ENCODE measurements around the gene SLC11A1.

SLC11A1 gene, protein sequence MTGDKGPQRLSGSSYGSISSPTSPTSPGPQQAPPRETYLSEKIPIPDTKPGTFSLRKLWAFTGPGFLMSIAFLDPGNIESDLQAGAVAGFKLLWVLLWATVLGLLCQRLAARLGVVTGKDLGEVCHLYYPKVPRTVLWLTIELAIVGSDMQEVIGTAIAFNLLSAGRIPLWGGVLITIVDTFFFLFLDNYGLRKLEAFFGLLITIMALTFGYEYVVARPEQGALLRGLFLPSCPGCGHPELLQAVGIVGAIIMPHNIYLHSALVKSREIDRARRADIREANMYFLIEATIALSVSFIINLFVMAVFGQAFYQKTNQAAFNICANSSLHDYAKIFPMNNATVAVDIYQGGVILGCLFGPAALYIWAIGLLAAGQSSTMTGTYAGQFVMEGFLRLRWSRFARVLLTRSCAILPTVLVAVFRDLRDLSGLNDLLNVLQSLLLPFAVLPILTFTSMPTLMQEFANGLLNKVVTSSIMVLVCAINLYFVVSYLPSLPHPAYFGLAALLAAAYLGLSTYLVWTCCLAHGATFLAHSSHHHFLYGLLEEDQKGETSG

DNA sequence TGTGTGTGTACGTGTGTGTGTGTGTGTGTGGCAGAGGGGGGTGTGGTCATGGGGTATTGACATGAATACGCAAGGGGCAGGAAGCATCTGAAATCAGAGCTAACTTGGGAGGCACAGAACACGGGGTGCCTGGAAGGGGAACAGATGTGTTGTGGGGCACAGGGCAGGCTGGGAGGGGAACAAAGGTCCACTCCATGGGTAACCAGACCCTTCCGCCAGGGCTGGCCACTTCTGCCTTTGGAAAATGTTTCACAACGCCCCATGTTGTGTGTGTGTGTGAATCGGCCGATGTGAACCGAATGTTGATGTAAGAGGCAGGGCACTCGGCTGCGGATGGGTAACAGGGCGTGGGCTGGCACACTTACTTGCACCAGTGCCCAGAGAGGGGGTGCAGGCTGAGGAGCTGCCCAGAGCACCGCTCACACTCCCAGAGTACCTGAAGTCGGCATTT, at the start of gene SLC11A1:
Gene SLC11A1 (plus strand): TSS at position 358 of the 451 bp plus-strand sequence. CDS start 96 bp downstream, outside the sequence.
- no peak for DNase-seq

DNA sequence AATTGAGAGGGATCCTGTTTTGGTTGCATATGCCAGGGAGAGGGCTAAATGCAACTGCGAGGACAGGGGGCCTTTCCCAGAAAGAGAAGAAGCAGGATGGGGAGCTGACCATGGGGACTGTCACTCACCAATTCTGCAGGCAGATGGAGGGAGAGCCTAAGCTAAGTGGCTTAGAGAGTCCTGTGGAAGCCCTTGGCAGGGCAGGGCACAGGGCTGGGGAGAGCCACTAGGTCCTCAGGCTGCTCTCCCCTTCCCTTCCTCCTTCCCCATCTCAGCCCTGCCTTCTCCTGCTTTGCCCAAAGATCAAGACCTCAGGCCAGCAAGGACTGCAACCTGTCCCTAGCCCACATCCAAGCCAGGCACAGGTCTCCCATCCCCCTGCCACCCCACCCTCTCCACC, 49.8 kb upstream of the SLC11A1 start:
- DNase-seq = no peak

- no peak for DNase-seq
Observed at GRCh38 chr2:218332920-218333645, 49.0 kb upstream of the SLC11A1 start.

DNA sequence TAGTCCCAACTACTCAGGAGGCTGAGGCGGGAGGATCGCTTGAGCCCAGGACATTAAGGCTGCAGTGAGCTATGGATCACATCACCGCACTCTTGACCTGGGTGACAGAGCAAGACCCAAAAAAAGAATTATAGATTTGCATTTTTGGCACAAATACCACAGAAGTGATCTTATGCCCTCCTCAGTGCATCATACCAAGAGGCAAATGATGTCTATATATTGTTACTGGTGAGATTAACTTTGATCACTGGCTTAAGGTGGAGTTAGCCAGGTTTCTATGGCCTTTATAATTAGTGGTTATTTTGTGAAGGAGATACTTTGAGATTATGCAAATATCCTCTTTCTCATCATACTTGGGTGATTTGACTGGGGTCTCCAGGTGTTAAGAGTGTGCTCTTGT, 47.5 kb upstream of the SLC11A1 start:
- no peak for DNase-seq

DNA sequence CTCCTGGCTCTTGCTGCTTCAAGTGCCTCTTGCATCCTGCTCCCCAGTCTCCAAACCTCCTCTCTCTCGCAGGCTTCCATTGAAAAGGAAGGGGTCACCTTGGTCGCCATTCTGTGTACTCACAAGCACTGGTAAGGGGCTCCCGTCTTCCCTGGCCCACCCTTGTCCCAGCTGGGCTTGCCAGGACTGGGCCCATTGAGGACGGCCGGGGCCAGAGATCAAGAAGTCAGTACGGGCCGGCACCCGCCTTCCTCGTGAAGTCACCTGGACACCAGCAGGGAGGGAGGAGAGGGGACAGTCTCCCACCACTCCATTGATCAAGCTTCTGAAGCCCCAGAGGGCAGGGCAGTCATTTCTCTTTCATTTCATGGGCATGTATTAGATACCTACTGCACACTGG, 41.4 kb upstream of the SLC11A1 start:
- no peak for DNase-seq

- no peak for DNase-seq
Observed at GRCh38 chr2:218341381-218341780, 40.7 kb upstream of the SLC11A1 start.

DNA sequence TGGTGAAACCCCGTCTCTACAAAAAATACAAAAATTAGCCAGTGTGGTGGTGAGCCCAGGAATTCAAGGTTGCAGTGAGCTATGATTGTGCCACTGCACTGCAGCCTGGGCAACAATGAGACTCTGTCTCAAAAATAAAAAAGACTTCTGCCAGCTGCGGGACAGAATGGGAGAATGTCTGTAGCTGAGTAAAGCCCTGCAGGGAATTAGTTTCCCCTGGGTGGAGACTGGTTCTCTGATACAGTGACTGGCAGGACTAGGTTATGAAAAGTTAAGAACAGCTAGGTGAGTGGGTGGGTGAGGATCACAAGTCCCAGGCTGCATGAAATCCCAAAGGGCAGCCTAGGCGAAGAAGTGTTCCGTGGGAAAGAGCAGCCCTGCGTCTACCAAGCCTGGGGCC, 39.2 kb upstream of the SLC11A1 start:
- DNase-seq = no peak

- no peak for DNase-seq
Observed at GRCh38 chr2:218343591-218343990, 38.5 kb upstream of the SLC11A1 start.

DNA sequence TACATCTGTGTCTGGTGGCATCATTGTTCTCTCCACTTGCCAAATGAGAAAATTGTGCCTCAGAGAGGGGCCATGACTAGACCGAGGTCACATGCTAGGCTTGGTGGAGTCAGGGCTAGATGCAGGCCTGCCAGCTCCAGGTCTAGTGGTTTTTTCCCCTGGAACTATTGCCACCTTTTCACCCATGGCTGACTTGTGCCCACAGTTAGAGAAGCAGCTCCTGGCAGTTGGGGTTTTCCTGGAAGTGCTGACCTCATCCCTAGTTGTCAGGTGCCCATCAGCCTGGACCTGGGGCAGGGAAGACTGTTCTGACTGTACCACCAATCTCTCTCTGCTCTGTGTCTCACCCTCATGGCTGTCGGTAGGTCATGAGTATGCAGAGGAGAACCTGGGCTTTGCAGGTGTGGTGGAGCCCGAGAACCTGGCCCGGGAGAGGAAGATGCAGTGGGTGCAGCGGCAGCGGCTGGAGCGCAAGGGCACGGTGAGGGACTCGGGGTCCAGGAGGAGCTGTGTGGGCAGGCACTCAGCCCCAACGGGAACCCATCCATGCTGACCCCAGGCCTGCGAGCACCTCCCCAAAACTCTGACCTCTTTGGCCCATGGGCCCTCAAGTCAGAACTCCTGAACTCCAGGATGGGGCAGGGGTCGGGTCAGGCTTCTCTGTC, 37.9 kb upstream of the SLC11A1 start:
- no peak for DNase-seq

DNA sequence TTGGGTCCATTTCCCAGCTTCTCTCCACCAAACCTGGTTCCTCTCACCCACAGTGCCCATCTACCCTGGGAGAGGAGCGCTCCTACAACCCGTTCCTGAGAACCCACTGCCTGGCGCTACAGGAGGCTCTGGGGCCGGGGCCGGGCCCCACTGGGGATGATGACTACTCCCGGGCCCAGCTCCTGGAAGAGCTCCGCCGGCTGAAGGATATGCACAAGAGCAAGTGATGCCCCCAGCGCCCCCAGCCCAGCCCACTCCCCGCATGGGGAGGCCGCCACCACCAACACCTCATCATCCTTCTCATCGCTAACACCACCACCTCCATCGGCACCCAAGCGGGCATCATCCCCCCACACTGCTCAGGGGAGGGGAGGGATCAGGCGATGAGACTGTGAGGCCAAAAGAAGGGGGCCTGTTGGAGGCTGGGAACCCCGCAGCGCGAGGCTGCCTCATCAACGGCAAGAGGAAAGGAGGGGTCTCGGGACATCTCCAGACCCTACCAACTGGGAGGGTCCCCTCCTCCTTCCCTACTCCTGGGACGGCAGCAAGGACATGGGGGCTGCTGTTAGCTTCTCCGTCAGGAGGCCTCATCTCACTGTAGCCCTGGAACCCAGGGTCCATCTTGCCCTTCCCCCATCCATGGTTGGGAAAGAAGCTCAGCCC, 37.2 kb upstream of the SLC11A1 start:
- DNase-seq = no peak

DNA sequence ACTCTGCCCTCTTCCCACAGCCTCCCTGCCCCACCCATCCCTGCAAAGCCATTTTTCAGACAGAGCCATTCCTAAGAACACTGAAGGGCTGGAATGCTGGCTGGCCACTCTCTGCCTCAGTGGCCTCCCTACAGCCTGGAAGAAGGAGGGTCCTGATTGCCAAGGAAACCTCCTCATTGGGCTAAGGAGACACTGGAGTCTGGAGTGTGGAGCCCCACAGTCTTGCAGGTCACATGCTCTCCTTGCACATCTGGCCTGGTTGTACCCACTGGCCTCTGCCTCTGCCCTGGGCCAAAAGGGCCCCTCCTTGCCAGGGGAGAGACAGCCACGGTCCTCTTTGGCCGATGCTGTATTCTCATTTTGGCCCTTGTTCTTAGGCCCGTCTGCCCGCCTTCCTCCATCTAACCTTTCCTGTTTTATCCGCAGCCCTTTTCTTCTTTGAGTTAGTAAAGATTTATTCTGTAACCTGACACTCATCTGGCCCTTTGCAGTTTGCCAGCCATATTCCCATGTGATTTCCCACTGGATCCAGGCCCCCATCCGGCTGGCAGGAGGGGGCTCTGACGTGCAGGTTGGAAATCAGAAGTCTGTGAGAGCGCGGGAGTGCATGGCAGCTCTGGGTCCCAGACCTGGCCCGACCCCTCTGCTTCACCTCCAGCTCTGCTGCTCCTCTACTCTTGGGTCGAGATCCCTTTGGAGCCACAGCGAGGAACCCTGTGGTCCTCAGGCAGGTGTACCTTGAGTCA, 36.4 kb upstream of the SLC11A1 start:
- no peak for DNase-seq

DNA sequence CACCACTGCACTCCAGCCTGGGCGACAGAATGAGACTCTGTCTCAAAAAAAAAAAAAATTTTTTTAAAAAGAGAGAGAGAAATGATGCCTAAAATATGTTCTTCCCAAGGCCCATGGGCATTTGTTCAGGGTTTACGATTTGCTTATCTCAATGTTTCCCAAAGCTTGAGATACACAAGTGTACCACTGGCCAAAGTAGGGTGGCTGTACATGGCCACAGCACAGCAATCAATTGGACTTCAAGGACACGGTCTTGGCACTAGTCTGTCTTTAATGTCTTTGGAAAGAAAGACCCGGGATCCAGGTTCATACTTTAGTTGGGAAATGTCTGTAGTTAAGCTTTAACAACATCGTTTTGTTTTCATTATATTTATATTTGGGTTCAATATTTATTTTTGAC, 34.9 kb upstream of the SLC11A1 start:
- DNase-seq = no peak

- DNase-seq = no peak
Observed at GRCh38 chr2:218354045-218354444, 28.0 kb upstream of the SLC11A1 start.

DNA sequence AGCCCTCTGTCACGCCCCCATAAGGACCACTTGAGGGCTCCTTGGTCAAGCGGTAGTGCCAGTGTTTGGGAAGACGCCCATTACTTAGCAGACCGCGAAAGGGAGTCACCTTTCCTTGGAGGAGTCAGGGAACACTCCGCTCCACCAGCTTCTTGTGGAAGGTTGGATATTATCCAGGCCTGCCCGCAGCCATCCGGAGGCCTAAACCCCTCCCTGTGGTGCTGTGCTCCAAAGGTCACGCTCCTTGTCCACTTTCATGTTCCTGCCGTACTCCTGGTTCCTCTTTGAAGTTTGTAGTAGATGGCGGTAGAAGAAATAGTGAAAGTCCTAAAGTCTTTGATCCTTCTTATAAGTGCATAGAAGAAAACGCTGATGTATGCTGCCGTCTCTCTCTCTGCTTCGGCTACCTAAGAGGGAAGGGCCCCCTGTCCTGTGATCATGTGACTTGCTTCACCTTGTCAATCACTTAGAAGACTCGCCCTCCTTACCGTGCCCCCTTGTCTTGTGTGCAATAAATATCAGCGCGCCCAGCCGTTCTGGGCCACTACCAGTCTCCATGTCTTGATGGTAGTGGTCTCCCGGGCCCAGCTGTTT, 27.1 kb upstream of the SLC11A1 start:
- no peak for DNase-seq

- no peak for DNase-seq
Observed at GRCh38 chr2:218357236-218358177, 24.6 kb upstream of the SLC11A1 start.

DNA sequence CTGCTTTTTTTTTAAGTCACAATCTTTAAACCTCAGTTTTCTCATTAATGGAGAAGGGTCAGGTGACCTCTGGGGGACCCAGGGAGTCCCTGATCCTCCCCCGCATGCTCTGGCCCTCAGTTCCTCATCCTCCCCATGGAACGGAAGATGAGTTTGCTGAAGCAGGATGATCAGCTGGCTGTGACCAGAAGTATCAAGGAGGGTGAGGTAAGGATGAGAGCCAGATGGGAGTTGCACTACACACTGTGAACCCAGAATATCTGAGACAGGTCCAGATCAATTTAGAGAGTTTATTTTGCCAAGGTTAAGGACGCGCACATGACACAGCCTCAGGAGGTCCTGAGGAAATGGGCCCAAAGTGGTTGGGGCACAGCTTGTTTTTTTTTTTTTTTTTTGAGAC, 21.6 kb upstream of the SLC11A1 start:
- no peak for DNase-seq

GRCh38 chr2:218362606-218363005, 19.5 kb upstream of the SLC11A1 start:
- no peak for DNase-seq

- DNase-seq = no peak
Observed at GRCh38 chr2:218363736-218364135, 18.3 kb upstream of the SLC11A1 start.

DNA sequence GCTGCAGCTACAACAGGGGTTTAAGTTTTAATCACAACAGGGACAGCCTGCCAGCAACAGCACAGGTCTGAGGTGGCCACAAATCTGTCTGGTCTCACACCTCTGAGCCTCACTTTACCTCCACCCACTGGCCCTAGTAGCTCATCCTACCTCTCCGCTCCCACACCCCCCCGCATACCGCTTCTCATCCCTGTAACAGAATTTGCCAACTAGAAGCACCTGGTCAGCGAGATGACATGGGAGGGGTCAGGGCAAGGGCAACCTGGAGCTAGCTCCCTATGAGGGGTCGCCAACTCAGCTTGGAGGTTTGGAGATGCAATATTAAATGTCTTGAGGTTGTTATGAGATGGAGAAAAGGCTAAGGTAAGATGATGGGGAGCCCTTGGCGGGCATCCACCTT, 17.9 kb upstream of the SLC11A1 start:
- no peak for DNase-seq

DNA sequence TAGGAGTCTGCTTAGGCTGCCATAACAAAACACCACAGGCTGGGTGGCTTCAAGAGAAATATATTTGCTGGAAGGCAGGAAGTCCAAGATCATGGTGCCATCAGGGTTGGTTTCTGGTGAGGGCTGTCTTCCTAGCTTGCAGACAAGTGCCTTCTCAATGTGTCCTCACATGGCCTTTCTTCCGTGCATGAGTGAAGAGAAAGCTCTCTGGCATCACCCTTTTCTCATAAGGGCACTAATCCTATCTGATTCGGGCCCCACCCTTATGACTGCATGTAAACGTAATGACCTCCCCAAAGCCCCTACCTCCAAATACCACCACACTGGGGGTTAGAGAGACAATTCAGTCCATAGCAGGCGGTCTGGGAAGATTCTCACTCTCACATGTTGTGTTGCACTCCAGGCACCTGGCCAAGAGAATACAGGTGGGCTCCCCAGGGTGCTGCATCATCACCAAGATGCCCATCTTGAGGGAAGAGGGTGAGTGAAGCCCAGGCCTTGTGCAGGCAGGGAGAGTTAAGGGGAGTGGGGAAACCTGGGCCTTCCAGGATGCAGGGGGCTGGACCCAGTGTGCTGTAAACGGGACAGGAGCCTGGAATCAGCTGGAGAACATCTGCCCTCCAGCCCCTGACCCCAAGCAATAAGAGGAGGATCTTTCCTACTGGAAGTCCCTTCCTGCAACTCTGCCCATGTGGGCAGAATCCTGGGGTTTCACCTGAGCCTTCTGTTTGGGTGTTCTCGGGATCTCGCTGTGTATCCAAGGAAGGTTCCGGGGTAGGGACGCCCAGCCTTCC, 15.3 kb upstream of the SLC11A1 start:
- DNase-seq = no peak
